22Rv1 (cell line): ENCODE measurements around the gene SEL1L2.

Source experiments
- H3K27ac ChIP-seq: fragments of 450-650 bp; 2 replicates; pipeline ENCODE4 v1.5.1; 2017
- CTCF ChIP-seq: fragments of 450-650 bp; IDR thresholded peaks from 2 replicates; pipeline ENCODE4 v1.5.1; 2017; ENCODE audit warnings: mild to moderate bottlenecking
- ZFX ChIP-seq: fragments of 450-650 bp; IDR thresholded peaks from 2 replicates; pipeline ENCODE4 v1.6.1; 2017; ENCODE audit warnings: antibody characterized with exemption, borderline replicate concordance

The SEL1L2 gene

DNA sequence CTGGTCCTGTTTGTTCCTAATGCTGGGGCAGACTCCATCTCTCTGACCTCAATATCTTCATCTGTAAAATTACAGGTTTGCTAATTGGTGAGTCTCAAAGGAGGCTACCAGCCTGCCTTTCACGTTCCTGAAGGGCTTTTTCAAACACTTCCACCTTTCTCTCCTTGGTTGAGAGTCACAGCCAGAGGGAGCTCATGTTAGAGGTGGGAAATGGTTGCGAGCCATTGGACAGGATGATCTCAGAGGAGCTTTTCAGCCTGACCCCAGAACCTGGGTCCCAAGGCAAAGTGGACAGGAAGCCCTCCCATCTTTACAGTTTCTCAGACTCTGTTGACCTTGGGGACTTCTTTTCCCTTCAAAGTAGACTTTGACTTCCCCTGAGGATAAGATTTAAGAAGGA, 168.0 kb downstream of the SEL1L2 start:
- H3K27ac ChIP-seq = no peak overlapping the region
- TF ChIP-seq CTCF = no peak
- TF ChIP-seq ZFX = no peak

DNA sequence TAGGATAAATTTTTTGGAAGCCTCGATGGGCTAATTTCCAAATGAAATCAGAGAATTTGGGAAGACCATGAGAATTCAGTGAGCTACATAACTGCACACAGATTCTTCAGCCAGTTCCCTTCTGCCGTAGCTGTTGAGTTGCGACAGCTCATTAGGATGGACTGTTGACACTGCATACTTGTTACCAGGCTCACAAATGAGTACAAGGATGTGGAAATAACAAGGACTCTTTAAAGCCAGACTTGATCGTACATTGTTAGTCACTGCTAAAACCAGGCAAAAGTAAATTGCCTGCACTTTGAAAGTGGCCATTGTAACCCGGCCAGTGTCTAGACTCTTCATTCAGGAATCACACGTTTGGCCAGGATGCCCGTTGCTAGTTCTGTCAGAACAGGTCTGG, 168.5 kb downstream of the SEL1L2 start:
- no peak overlapping the region for H3K27ac ChIP-seq
- TF ChIP-seq CTCF = no peak
- no peak for TF ChIP-seq ZFX

- H3K27ac ChIP-seq = peak overlapping the region; percentile 29
- TF ChIP-seq CTCF = peak; percentile 77
- no peak for TF ChIP-seq ZFX
These were observed 170.3 kb downstream of the SEL1L2 start for GRCh38 chr20:13819885-13820645.

DNA sequence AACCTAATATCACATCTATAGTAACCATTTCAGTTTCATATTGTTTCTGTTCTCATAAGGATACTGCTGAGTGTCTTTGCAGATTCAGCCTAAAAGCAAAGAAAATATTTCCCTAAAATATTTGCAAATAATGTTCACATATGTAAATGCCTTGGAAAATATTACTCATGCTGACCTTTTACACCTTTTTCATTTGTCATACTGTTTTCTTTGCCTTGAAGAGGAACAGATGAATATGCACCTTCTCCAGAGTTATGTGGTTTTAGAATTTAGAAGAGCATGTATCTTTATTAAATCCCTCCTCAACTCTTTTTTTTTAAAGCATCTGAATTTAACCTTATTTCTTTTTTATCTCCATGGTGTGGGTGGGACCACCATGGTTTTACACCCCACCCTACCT, 173.1 kb downstream of the SEL1L2 start:
- H3K27ac ChIP-seq = no peak overlapping the region
- no peak for TF ChIP-seq CTCF
- no peak for TF ChIP-seq ZFX

DNA sequence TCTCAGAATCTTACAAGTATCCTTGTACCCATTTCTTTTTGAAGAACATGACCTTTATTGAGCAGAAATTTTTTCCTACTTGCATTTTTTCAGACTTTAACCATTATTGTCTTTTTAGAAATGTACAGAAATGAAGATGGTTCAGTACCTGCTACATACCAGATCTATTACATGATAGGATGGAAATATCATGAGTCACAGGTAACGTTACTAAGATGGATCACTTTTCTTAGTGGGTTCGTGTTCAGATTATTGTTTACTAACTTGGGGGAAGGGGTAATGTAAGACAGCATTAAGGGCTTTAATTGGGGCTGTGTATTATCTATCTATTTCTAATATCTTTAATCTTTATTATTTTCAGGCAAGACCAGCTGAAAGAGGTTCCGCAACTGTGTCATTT, 173.7 kb downstream of the SEL1L2 start:
- no peak overlapping the region for H3K27ac ChIP-seq

DNA sequence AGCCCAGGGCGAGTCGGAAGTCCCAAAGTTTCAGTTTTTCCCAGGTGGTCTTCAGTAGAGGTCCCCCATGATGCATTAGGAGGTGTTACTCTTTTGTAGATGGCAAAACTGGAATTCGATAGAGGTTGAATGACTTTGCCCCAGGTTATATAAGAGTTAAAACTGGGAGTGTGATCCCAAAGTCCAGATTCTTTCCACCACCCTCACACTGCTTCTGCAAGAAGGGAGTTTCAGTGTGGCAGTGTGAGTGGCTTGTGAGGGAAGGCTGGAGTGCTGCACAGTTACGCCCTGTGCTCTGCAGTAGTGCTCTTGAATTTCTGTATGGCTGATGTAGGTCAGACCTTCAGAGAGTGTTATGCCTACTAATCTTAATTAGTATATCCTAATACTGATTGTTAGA, 175.7 kb downstream of the SEL1L2 start:
- TF ChIP-seq CTCF (no peak), ZFX (no peak)
- H3K27ac ChIP-seq = no peak overlapping the region

More for the DNA sequence above, 173.7 kb downstream of the SEL1L2 start:
- TF ChIP-seq CTCF (no peak), ZFX (no peak)

- TF ChIP-seq ZFX (no peak), CTCF (no peak)
These were observed 176.5 kb downstream of the SEL1L2 start for GRCh38 chr20:13813910-13814309.

More at GRCh38 chr20:13813910-13814309, 176.5 kb downstream of the SEL1L2 start:
- no peak overlapping the region for H3K27ac ChIP-seq
